Activated T-cell treated with anti-CD3 and anti-CD28 coated beads for 48 hours (primary cell): ENCODE measurements around the gene PDE10A.
"Not testable (repeated sequence)": the region's sequence is repeated elsewhere in the genome, so short reads cannot be mapped to it uniquely, and the experiment has no call there.

Experiments used
- DNase-seq: peaks from one replicate; pipeline ENCODE4 v3.0.0-alpha.2; 2020; ENCODE audit warnings: low read depth

PDE10A gene

DNA sequence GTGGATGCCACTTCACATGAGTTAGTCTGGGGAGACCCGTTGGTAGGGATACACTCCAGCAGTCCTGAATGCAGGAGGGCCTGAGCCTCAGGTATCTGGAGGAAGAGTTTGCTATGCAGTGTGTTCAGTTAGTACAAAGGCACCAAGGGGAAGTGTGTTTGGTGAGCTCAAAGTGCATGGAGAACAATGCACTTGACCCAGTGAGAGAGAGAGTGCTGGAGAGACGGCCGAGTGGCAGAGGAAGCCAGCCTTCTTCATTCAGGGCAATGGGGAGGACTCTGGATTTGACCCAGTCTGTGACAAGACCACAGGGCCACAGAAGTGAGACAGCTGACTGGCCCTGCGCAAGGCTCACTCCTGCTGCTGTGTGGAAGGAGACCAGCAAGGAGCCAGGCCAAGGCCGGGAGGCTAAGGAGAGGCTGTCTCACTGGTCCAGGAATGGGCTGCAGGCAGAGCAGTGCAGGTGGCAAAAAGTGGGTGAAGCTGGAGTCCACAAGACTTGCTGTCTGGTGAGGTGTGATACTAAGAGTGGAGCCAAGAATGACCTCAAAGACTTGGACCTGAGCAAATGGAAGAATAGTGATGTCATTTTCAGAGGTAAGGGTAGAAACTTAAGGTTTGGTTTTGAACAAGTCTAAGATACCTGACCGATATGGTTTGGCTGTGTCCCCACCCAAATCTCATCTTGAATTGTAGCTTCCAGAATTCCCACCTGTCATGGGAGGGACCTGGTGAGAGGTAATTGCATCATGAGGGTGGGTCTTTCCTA lies 38.0 kb downstream of the PDE10A start:
- DNase-seq, result no peak

DNA sequence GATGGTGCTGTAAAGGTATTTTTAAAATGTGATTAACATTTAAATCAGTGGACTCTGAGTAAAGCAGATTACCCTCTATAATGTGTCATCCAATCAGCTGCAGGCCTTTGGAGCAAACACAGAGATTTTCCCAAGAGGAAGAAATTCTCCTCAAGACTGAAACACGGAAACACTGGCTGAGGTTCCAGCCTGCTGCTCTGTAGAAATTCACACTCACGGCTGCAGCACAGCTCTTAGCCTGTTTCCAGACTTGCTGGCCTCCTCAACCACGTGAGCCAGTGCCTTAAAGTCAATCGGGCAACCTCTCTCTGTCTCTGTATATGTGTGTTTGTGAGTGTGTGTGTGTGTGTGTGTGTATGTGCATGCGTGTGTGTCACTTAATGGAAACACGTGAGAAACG lies 41.1 kb downstream of the PDE10A start:
- DNase-seq, result no peak

DNA sequence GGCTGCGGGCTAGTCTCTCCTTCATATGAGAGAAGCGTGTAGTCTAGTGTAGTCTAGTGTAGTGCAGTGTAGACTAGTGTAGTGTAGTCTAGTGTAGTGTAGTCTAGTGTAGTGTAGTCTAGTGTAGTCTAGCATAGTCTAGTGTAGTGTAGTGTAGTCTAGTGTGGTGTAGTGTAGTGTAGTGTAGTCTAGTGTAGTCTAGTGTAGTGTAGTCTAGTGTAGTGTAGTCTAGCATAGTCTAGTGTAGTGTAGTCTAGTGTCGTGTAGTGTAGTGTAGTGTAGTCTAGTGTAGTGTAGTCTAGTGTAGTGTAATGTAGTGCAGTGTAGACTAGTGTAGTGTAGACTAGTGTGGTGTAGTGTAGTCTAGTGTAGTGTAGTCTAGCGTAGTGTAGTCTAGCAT lies 44.1 kb downstream of the PDE10A start:
- not testable (repeated sequence) for DNase-seq

DNA sequence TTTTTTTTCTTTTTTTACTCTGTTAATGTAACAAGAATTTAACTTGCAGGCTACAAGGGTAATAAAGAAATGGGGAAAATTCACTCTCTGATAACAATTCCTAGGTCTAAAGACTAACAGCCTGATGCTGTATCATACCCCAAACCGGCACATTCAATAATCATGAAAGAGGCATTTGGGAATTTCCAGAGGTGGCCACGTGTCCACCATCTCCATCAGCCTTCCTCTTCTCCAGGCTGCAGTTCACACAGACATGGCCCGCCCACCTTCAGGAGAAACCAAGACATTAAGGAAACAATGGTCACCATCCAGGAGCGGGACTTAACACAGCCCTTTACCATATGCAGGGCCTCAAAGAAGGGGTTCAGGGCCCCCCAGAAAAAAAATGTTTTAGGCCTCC lies 44.8 kb downstream of the PDE10A start:
- DNase-seq, result no peak

GRCh38 chr6:165617528-165617927 lies 45.5 kb downstream of the PDE10A start:
- no peak for DNase-seq

DNA sequence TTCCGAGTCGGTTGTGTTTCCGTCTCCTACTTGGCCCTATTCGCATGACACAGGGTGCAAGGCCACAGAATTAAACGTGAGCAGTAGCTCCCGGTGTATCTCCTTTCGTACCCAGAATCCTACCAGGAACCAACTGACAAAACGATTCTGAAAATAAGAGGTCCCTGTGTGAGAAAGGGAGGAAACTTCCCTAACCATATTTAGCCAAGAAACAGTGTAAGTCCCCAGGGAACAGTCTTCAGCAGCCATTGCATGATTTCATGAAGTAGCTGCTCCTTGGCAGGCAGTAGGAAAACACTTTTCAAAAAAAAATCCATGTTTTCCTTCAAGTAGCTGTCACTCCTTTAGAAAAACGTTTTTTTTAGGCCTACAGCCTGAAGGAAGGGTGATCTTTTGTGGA lies 46.9 kb downstream of the PDE10A start:
- no peak for DNase-seq

DNA sequence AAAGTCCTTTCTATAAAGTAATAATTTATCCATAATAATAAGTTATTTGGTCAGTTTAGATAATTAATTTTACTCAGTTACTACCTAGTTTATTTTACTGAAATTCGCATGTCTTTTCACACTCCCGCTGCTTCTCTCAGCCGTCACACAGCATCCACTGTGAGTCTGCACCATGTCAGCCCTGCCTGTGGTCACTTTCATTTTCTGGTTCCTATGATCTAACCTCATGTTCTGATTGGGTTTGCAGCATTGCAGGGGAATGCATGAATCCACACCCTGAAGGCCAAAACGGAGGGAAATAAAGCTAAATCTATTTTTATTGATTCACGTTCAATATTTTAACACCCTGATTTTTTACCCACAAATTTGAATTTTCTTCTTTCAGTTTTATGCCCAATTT lies 47.4 kb downstream of the PDE10A start:
- DNase-seq, result no peak

DNA sequence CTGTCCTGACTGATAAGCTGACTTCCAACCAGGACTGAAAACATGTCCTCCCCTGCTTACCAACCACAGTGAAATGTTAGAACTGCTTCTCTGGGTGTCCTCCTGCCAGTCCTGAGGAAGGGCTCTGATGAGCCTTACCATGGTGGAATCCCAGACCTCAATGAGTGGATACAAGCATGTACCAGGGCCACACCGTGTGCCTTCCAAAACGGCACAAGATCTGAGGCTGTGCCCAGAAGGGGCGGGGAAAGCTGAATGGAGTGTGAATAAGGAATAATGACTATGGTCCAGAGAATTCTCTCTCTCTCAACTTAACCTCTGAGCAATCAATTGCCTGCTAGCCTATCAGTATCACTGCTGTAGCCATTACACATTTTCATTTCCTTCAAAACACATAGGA lies 51.7 kb downstream of the PDE10A start:
- no peak for DNase-seq

DNA sequence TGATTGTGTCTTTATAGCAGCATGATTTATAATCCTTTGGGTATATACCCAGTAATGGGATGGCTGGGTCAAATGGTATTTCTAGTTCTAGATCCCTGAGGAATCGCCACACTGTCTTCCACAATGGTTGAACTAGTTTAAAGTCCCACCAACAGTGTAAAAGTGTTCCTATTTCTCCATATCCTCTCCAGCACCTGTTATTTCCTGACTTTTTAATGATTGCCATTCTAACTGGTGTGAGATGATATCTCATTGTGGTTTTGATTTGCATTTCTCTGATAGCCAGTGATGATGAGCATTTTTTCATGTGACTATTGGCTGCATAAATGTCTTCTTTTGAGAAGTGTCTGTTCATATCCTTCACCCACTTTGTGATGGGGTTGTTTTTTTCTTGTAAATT lies 54.5 kb downstream of the PDE10A start:
- DNase-seq, result not testable (repeated sequence)

- DNase-seq, result no peak
These were observed 56.4 kb downstream of the PDE10A start for GRCh38 chr6:165606740-165607008.

DNA sequence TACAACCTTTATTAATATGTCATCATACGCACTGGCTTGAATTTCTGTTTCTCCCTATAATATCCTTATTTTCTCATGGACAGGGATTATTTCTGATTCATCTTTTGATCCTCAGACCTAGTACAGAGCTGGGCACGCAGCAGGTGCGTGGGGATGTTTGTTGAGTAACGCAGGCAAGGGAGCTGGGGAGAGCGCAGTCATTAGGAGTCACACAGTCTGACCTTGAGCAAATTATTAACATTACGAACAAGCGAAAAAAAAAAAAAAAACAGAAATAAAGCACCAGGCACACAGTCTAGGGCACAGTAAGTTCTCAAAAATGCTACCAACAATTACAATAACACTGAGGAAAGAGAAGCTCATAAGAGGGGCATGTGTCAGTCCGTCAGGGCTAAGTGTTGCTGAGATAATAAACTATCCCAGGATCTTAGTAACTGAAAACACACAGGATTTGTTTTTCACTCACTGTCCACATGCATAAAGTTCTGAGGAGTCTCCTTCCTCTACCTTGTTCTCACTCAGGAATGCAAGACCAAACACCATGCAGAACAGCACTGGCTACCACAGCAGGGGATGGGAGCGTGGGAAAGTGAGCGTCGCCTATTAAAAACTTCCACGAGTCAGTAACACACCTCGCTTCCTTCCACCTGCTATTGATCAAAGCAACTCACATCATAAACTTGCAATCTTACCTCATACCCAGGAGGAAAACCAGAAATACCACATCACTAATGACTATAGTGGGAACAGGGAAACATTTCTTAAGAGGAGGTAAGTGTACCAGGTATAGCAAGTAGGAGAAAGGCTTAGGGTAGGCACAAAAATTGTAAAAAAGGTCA lies 56.9 kb downstream of the PDE10A start:
- DNase-seq, result no peak

DNA sequence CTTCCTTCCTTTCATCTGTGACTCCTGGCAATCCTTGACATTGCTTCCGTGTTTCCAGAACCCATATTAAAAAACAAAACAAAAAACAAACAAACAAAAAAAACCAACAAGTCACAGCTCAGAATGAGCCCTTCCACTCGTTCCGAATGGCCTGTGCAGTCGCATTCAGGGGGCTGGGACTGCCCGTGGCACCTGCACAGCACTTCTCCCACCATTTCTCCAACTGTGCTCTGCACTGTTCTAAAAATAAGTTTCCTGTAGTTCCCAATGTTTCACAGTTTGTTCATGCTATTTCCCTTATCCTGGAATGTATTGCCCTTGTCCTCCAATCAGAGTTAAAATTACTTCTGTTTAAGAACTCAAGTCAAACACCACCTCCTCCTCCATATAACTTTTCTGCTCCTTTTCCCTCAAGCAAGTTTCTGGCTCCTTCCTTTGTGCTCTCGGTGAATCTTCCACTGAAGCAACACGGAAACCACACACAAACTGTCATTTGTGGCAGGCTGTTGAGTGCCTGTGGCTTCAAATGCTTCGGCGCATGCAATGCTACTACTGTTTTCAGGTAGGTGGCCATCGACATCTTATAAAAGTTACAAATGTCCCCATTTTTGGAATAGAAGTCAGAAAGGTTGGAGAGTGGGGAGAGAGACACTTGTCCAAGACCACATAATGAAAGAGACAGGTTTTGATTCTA lies 57.7 kb downstream of the PDE10A start:
- no peak for DNase-seq

DNA sequence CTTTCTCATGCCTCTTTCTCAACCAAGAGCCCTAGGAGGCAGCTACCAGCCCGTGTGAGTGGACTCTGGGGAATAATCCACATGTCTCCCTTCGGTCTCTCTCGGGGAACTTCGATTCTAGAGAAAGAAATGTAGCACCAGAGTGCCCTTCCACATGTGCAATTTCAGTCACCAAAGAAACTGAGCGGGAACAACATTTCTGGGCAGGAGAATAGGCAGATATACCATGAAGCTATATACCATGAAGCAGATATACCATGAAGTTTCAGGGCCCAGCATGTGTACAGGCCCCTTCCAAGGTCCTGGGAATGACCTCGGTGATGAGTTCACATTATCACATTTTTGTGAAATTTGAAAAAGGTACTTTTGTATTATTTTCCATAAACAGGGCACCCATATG lies 60.8 kb downstream of the PDE10A start:
- DNase-seq, result no peak

GRCh38 chr6:165600606-165601005 lies 62.4 kb downstream of the PDE10A start:
- DNase-seq, result no peak

DNA sequence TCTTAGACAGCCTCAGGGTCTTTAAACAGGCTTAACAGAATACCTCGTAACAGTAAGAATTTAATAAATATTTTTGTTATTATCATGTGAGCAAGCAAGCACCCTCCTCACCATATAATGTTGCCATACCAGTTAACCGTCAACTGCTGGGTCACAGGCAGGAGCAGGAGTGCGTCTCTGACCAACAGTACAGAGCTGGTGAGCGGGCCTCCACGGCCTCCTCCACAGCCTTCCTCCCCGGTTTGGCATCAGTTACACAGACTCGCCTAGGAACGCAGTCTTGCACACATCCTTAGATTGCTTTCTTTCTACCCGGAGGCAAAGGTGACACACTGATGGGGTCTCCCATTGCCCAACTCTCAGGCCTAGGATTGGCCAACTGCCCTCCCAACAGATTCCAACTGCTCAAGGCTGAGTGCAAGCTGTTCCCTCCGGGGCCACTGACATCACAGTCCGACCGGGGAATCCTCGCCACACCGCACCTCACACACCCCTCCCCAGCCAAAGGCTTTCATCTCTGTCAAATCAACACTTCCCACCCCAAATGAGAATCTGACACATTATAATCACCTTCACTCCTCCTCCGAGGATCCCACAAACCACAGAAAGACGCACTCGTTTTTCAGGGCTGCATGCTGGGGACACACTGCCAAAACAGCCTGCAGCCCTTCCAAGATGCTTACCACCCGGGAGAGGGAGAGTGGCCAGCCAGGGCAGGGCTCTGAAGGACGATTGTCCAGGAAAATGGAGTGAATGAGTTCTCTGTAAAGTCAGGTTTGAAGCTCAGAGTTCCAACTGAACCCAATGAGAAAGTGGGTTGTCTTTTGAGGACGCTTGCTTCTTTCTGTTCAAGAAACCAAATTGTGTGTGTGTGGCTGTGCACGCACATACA lies 63.2 kb downstream of the PDE10A start:
- no peak for DNase-seq

DNA sequence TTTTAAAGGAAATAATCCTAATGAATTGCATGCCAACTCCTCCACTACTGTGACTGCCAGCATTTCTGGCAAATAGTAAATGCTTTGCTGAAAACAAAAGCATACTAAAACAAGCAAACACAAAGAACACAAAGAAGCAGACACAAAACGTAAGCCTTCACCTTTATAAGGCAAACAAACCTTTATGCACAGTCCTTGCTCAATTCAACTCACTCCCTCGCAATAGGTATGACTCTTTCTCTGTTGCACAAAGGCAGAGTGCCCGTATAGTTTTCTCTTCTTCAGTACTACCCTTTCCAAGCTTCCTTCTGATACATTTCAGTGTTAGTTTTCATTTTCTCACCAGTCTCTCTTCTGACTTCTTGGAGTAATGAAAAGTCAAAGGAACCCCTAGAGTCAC lies 63.9 kb downstream of the PDE10A start:
- no peak for DNase-seq

DNA sequence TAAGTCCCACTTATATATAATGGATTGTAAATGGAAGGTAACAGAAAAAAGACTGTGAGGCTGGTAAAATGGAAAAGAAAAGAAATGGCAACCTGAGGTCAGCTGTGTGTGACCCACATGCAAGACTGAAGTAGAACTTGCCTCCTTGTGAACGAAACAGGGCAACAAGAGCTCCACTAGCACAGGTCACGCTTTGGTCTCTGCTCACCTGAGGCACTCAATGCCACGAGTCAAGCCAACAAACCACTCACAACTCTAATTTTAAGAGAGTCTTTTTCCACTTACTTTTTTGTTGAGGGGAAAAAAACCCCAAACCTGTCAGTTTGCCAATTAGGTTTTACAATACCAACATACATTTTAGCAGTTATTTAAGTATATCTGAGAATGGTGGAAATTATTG lies 65.2 kb downstream of the PDE10A start:
- DNase-seq, result no peak

DNA sequence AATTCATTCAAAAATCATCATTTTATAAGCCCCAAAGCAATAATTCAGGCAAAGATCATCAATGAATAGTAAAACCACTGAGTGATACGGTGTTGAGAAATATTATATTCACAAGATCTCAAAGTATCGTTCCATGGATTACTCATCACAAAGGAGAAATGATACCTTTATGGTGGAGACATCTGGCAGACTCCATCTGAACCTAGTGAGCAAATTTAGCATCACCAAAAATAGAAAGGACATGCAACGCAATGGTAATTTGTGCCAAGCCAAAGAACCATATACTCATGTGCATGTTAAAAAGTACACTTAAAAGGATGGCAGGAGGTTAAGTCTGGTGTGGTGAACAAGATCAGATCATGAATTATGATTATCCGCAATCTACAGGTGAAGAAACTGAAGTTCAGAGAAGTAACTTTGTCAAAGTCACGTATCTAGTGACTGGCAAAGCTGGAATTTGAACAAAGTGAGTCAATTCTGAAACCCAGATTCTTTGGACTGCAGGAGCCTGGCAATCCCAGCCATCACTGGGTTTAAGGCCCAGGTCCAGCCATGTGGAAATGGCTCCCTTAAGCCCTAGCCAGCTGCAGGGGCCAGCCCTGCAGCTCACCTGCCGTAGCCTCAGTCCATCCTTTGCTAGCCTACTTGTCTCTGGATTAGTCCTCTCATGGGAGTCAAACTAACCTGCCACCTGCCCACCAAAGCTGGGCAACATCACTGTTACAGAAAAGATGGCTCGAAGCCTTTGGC lies 68.3 kb downstream of the PDE10A start:
- DNase-seq, result no peak

- not testable (repeated sequence) for DNase-seq
These were observed 70.1 kb downstream of the PDE10A start for GRCh38 chr6:165592947-165593346.

DNA sequence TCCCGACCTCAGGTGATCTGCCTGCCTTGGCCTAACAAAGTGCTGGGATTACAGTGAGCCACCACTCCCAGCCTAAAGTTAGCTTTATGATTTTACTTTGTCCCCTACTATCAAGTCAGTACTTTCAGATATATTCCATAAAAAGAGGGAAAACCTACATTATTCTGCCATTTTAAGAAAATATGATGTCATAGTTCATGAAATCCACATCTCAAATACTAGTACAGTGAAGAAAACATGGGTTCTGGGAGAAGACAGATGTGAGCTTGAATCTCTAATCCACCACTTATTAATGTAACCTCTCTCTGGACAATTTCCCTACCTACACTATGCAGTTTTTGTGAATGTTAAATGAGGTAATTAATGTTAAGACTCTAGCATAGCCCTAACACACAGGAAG lies 74.5 kb downstream of the PDE10A start:
- DNase-seq, result no peak

GRCh38 chr6:165587206-165587605 lies 75.8 kb downstream of the PDE10A start:
- DNase-seq, result no peak
